Thoracic aorta (tissue), 2 donors: ENCODE data around the gene UGT2B15. TPM values are rescaled to one million over a fixed set of nuclear protein-coding genes. Genes with fewer than 3 reads are reported as not detected.

Experiments used
- ATAC-seq: fragments of 150-250 bp; one replicate; pipeline ENCODE4 v1.8.0; 2017; ENCODE audit warnings: low read depth; ENCODE audit not compliant: insufficient number of reproducible peaks, low FRiP score
- DNase-seq: peaks from one replicate; pipeline ENCODE4 v3.0.0-alpha.2; 2020; ENCODE audit warnings: low spot score
- H3K27ac ChIP-seq, 2 donors: fragments of 200-600 bp; sonication (generic); 1 replicate in 1 of 2; 2 replicates in 1 of 2; pipeline ENCODE4 v1.5.1; 2016; ENCODE audit warnings: mild to moderate bottlenecking in 2 of 2, moderate library complexity in 2 of 2
- H3K27me3 ChIP-seq: fragments of 200-600 bp; sonication (generic); replicated peaks from 2 replicates; pipeline ENCODE4 v1.6.0; 2016; ENCODE audit warnings: mild to moderate bottlenecking; ENCODE audit not compliant: insufficient read depth
- H3K36me3 ChIP-seq: fragments of 200-600 bp; sonication (generic); one replicate; pipeline ENCODE4 v1.5.1; 2016
- H3K4me1 ChIP-seq, 2 donors: fragments of 200-600 bp; sonication (generic); 1 replicate in 1 of 2; 2 replicates in 1 of 2; pipeline versions ENCODE4 v1.5.1 to v1.6.0; 2016; ENCODE audit warnings: low read depth in 2 of 2, mild to moderate bottlenecking in 1 of 2; ENCODE audit not compliant: control insufficient read depth in 1 of 2
- H3K4me3 ChIP-seq: fragments of 200-600 bp; sonication (generic); 2 replicates; pipeline ENCODE4 v1.5.1; 2016; ENCODE audit warnings: mild to moderate bottlenecking
- H3K9me3 ChIP-seq: fragments of 200-600 bp; sonication (generic); 2 replicates; pipeline ENCODE4 v1.5.1; 2016
- total RNA-seq, 2 donors: library from RNA; depleted of rRNA; stranded (reverse); fragments of >200 nt; gene quantifications; one replicate each; pipeline versions ENCODE4 v1.1.0 to v1.2.3, GENCODE V29; 2016
- TF ChIP-seq, protein P1 (sequence below): fragments of 200-600 bp; sonication (generic); IDR thresholded peaks from one replicate; pipeline ENCODE4 v1.5.1; 2019; ENCODE audit warnings: antibody characterized with exemption

UGT2B15 gene
- total RNA-seq, 2 donors from 2014 or later = not detected

- Histone ChIP-seq H3K9me3 (no peaks in the 10 kb centered on the region), H3K36me3 (no peaks in the 10 kb centered on the region), H3K4me1 (no peaks in the 10 kb centered on the region), H3K27me3 (no peaks in the 10 kb centered on the region), H3K27ac (no peak overlapping the region), H3K4me3 (no peak overlapping the region)
- DNase-seq = no peak
- TF ChIP-seq, protein P1, sequence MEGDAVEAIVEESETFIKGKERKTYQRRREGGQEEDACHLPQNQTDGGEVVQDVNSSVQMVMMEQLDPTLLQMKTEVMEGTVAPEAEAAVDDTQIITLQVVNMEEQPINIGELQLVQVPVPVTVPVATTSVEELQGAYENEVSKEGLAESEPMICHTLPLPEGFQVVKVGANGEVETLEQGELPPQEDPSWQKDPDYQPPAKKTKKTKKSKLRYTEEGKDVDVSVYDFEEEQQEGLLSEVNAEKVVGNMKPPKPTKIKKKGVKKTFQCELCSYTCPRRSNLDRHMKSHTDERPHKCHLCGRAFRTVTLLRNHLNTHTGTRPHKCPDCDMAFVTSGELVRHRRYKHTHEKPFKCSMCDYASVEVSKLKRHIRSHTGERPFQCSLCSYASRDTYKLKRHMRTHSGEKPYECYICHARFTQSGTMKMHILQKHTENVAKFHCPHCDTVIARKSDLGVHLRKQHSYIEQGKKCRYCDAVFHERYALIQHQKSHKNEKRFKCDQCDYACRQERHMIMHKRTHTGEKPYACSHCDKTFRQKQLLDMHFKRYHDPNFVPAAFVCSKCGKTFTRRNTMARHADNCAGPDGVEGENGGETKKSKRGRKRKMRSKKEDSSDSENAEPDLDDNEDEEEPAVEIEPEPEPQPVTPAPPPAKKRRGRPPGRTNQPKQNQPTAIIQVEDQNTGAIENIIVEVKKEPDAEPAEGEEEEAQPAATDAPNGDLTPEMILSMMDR = no peak
- no peak for ATAC-seq
Observed at GRCh38 chr4:68617003-68617698, 53.3 kb downstream of the UGT2B15 start.

DNA sequence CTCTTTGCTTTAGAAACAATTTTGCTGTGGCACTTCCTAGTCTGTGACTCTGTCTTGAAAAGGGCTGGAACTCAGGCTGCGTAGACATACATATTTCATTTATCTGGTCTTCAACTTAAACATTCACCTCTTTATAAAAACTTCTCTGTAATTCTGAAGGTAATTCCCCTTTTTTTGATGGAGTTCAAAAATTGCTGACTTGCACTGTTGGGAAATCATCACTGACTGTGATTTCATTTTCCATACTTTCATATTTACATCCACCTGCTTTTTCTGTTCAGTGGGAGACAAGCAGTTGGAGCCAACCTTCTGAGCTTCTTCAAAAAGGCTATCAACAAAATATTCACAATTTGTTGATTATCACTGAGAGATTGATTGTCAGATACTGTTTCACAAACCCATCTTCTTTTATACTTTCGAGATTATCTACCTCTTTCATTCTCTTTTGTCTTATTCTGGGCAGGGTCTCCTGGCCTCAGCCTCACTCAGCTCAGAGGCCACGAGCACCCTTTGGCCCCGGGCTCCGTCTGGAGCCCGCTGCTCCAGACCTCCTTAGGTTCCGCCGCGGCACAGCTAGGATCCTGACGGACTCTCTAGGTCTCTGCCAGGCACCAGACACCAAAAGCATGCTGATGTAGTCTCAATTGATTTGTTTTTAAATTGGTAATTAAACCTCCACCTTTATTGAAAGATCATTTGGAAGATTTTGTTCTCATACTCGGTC is 54.6 kb downstream of the UGT2B15 start:
- ATAC-seq (no peak), DNase-seq (no peak)
- Histone ChIP-seq H3K27me3 (no peaks in the 10 kb centered on the region), H3K36me3 (no peaks in the 10 kb centered on the region), H3K27ac (no peak overlapping the region), H3K4me3 (no peak overlapping the region), H3K4me1 (no peaks in the 10 kb centered on the region), H3K9me3 (no peaks in the 10 kb centered on the region)
- TF ChIP-seq, protein P1 = no peak

DNA sequence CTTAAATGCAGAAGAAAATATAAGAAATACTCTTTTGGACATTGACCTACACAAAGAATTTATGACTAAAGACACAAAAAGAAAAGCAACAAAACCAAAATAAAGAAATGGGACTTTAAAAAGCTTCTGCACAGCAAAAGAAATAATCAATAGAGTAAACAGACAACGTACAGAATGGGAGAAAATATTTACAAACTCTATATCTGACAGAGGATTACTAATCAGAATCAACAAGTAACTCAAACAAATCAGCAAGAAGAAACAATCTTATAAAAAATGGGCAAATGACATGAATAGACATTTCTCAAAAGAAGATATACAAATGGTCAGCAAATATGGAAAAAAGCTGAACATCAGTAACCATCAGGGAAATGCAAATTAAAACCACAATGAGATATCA is 56.7 kb downstream of the UGT2B15 start:
- no peak for DNase-seq
- no peaks in the 10 kb centered on the region for H3K9me3 ChIP-seq
- TF ChIP-seq, protein P1 = no peak
- no peaks in the 10 kb centered on the region for H3K36me3 ChIP-seq
- ATAC-seq = no peak
- H3K4me3 ChIP-seq = no peak overlapping the region
- H3K4me1 ChIP-seq = no peaks in the 10 kb centered on the region
- no peak overlapping the region for H3K27ac ChIP-seq
- no peaks in the 10 kb centered on the region for H3K27me3 ChIP-seq

DNA sequence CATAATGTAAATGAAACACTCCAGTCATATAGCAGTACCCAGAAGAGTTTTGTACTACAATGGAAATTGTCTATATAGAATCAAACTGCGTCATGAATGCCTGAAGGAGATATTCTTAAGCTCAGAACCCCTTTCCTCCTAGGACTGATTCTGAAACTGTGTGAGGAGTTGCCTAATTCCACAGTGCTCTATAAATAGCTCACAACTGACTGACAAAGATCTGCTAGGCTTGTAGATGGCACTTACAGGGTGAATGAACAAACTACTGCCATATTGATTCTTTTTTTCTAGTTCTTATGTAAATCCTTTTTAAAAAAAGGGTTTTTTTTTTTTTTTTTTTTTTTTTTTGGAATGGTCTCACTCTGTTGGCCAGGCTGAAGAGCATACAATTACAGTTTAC is 64.2 kb downstream of the UGT2B15 start:
- ATAC-seq = no peak
- no peaks in the 10 kb centered on the region for H3K9me3 ChIP-seq
- H3K27ac ChIP-seq = no peak overlapping the region
- TF ChIP-seq, protein P1 = no peak
- H3K4me1 ChIP-seq = no peaks in the 10 kb centered on the region
- no peaks in the 10 kb centered on the region for H3K27me3 ChIP-seq
- H3K36me3 ChIP-seq = no peaks in the 10 kb centered on the region
- H3K4me3 ChIP-seq = no peak overlapping the region
- no peak for DNase-seq

DNA sequence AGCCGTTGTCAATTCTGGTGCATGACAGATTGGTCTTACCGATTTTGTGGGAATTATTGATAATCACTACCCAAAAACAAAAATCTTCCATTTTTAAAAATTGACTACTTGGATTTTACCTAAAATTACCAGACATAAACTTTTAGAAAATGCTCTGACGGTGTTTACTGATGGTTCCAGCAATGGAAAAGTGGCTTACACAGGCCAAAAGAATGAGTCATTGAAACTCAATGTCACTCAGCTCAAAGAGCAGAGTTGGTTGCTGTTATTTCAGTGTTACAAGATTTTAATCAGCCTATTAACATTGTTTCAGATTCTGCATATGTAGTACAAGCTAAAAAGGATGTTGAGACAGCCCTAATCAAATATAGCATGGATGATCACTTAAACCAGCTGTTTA is 71.3 kb downstream of the UGT2B15 start:
- Histone ChIP-seq H3K27me3 (no peaks in the 10 kb centered on the region), H3K4me3 (no peak overlapping the region), H3K9me3 (no peaks in the 10 kb centered on the region), H3K27ac (no peak overlapping the region), H3K36me3 (no peaks in the 10 kb centered on the region), H3K4me1 (no peaks in the 10 kb centered on the region)
- ATAC-seq = no peak
- TF ChIP-seq, protein P1 = no peak
- DNase-seq = no peak
